ENCODE results near the gene MOB1A.

GRCh38 chr2:74205596-74205995 lies 26.9 kb upstream of the MOB1A start:
- no peak for TF ChIP-seq CTCF (IDR thresholded peaks at IDR 0.05 in 2 of 3, conservative IDR thresholded peaks at IDR 0.05 in 1 of 3; ENCODE audit: control insufficient read depth in 2 of 3, extremely low read depth in 1 of 3, insufficient read depth in 1 of 3, low read depth in 3 of 3, low read length in 3 of 3)
- TF ChIP-seq YBX1 (IDR thresholded peaks at IDR 0.05): no peak
- no peak for TF ChIP-seq NFYB (IDR thresholded peaks at IDR 0.05; ENCODE audit: insufficient read depth, low read depth, low read length)
- TF ChIP-seq, protein P1, sequence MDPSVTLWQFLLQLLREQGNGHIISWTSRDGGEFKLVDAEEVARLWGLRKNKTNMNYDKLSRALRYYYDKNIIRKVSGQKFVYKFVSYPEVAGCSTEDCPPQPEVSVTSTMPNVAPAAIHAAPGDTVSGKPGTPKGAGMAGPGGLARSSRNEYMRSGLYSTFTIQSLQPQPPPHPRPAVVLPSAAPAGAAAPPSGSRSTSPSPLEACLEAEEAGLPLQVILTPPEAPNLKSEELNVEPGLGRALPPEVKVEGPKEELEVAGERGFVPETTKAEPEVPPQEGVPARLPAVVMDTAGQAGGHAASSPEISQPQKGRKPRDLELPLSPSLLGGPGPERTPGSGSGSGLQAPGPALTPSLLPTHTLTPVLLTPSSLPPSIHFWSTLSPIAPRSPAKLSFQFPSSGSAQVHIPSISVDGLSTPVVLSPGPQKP (IDR thresholded peaks at IDR 0.05; ENCODE audit: low read depth, low read length): no peak

Data from GM12878 (cell line).